Mucosa of descending colon (tissue), 3 donors: Measurements from ENCODE around the gene COL23A1. TPM values are rescaled to one million over a fixed set of nuclear protein-coding genes. Genes with fewer than 3 reads are reported as not detected.

Experiments used
- ATAC-seq: fragments of 200-7000 bp; cut with Tn5 transposase; one replicate; pipeline ENCODE4 v1.9.1; 2020; ENCODE audit warnings: mild to moderate bottlenecking, moderate library complexity
- DNase-seq, 3 donors: peaks; one replicate each; pipeline ENCODE4 v3.0.0-alpha.2; 2020
- H3K36me3 ChIP-seq: fragments of 200-600 bp; one replicate; pipeline ENCODE4 v1.8.0; 2021; ENCODE audit warnings: low read depth, mild to moderate bottlenecking
- H3K4me1 ChIP-seq: fragments of 200-600 bp; one replicate; pipeline ENCODE4 v1.8.0; 2021; ENCODE audit warnings: low read depth, mild to moderate bottlenecking
- H3K4me3 ChIP-seq: fragments of 200-600 bp; one replicate; pipeline ENCODE4 v1.8.0; 2021; ENCODE audit warnings: mild to moderate bottlenecking
- H3K9me3 ChIP-seq: fragments of 200-600 bp; one replicate; pipeline ENCODE4 v1.8.0; 2021; ENCODE audit warnings: mild to moderate bottlenecking
- intact Hi-C, 2 donors: fragments of 100-400 bp; cut with DNase I in 1 of 2; cut with micrococcal nuclease in 1 of 2; formaldehyde crosslinking; loops; one replicate each; pipeline versions ENCODE4 v1.11.0 to v1.11.1; 2022; cut with DNase I, micrococcal nuclease
- total RNA-seq, 3 donors: library from RNA; stranded (reverse); fragmentation: NEBNext Ultra II Directional in 2 of 3; extraction: Animal tissue kit (Norgen Biotek cat#: 25700) in 2 of 3; gene quantifications; one replicate each; pipeline versions ENCODE4 v1.2.1 to v1.2.4, GENCODE V29; 2021 to 2023
- TF ChIP-seq, protein P1 (sequence below): fragments of 200-600 bp; IDR thresholded peaks from one replicate; pipeline ENCODE4 v1.8.0; 2022; ENCODE audit warnings: antibody characterized with exemption, mild to moderate bottlenecking
- donor health status: DM: no; HTN: no; CAD: no; lungs with moderate emphysema.
- donor health status: DM: no; HTN: no; CAD: no.
- donor health status: DM: no; HTN: yes; CAD: no.

Gene COL23A1
- total RNA-seq, 3 donors from 2014 or later, result 0.17 to 2.7 (median 0.43) TPM

DNA sequence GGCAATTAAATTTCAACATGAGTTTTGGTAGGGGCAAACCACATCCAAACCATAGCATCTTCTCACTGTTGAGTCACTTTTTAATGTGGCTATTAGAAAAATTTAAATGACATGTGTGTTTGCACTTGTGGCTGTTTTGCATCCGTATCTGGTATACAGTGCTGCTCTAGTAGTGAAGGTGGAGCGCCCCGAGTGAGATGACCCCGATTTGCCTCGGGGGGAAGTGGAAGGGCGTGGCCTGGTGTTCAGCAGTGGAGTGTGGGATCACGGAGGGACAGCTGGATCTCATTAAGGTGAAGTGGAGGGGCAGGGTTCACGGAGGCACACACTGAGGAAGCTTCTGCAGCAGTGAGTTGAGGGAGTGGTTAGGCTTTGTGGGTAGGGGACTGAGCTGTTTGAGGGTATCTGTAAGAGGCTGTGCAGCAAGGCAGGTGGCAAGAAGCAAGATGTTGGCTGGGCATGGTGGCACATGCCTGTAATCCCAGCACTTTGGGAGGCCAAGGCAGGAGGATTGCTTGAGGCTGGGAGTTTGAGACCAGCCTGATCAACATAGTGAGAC, 396.9 kb downstream of the COL23A1 start:
- ATAC-seq (no peak), DNase-seq (no peak)
- intact Hi-C loops, result no loop called here
- TF ChIP-seq, protein P1, sequence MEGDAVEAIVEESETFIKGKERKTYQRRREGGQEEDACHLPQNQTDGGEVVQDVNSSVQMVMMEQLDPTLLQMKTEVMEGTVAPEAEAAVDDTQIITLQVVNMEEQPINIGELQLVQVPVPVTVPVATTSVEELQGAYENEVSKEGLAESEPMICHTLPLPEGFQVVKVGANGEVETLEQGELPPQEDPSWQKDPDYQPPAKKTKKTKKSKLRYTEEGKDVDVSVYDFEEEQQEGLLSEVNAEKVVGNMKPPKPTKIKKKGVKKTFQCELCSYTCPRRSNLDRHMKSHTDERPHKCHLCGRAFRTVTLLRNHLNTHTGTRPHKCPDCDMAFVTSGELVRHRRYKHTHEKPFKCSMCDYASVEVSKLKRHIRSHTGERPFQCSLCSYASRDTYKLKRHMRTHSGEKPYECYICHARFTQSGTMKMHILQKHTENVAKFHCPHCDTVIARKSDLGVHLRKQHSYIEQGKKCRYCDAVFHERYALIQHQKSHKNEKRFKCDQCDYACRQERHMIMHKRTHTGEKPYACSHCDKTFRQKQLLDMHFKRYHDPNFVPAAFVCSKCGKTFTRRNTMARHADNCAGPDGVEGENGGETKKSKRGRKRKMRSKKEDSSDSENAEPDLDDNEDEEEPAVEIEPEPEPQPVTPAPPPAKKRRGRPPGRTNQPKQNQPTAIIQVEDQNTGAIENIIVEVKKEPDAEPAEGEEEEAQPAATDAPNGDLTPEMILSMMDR, result no peak
- Histone ChIP-seq H3K36me3 (no peaks in the 10 kb centered on the region), H3K9me3 (no peaks in the 10 kb centered on the region), H3K4me3 (no peak overlapping the region), H3K4me1 (no peaks in the 10 kb centered on the region)

DNA sequence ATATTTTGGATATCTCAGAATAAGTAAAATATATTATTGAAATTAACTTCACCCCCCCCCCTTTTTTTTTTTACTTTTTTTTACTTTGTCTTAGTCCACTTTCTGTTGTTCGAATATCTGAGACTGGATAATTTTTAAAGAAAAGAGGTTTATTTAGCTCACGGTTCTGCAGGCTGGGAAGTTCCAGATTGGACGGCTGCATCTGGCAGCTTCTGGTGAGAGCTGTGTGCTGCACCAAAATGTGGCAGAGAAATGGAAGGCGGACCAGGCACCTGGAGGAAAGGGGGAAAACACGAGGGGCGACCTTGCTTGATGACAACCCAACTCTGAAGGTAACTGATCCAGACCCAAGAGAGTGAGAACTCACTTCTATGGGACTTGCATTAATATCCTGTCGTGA, 397.4 kb downstream of the COL23A1 start:
- Histone ChIP-seq H3K4me1 (no peaks in the 10 kb centered on the region), H3K9me3 (no peaks in the 10 kb centered on the region), H3K36me3 (no peaks in the 10 kb centered on the region), H3K4me3 (no peak overlapping the region)
- intact Hi-C loops, result no loop called here
- DNase-seq, result no peak
- ATAC-seq, result no peak
- TF ChIP-seq, protein P1, result no peak

- Histone ChIP-seq H3K9me3 (no peaks in the 10 kb centered on the region), H3K4me3 (no peak overlapping the region), H3K4me1 (no peaks in the 10 kb centered on the region), H3K36me3 (no peaks in the 10 kb centered on the region)
- intact Hi-C loops, result no loop called here
- no peak for ATAC-seq
- TF ChIP-seq, protein P1, result no peak
- no peak for DNase-seq
Measured at GRCh38 chr5:178192244-178192643, 397.9 kb downstream of the COL23A1 start.

- H3K9me3 ChIP-seq, result no peaks in the 10 kb centered on the region
- intact Hi-C loops, result no loop called here
- ATAC-seq (no peak), DNase-seq (no peak)
- no peaks in the 10 kb centered on the region for H3K36me3 ChIP-seq
- H3K4me3 ChIP-seq, result no peak overlapping the region
- TF ChIP-seq, protein P1, result no peak
- H3K4me1 ChIP-seq, result no peaks in the 10 kb centered on the region
Measured at GRCh38 chr5:178191661-178192060, 398.5 kb downstream of the COL23A1 start.

- no peaks in the 10 kb centered on the region for H3K4me1 ChIP-seq
- H3K9me3 ChIP-seq, result no peaks in the 10 kb centered on the region
- ATAC-seq (no peak), DNase-seq (no peak)
- TF ChIP-seq, protein P1, result no peak
- intact Hi-C loops, result no loop called here
- no peaks in the 10 kb centered on the region for H3K36me3 ChIP-seq
- no peak overlapping the region for H3K4me3 ChIP-seq
Measured at GRCh38 chr5:178189433-178189832, 400.8 kb downstream of the COL23A1 start.

Other genes starting within 250 kb of the COL23A1 start
- gene CLK4, start 36.7 kb upstream of the COL23A1 start, total RNA-seq, result 10 to 100 TPM; 21.8 to 32.8 (median 28.5) TPM
- 10 to 100 TPM in 1 of 3 donors, 1 to 10 TPM in 2; 5.7 to 17.4 (median 8.3) TPM for gene ZNF354A, start 140.3 kb upstream of the COL23A1 start, total RNA-seq